HCT116 (cell line): ENCODE data around the gene SIRPG. TPM values are rescaled to one million over a fixed set of nuclear protein-coding genes. Genes with fewer than 3 reads are reported as not detected.

Experiments
- ATAC-seq: fragments of 200-7000 bp; cut with Tn5 transposase; 2 replicates; pipeline ENCODE4 v1.9.1; 2020; ENCODE audit warnings: mild to moderate bottlenecking, moderate library complexity
- BruUV-seq: library from RNA; stranded (reverse); fragments of 400-500 nt; replicated peaks from 2 replicates; lab custom pipeline; 2021; lab: Mats Ljungman, UMichigan
- CTCF ChIA-PET: fragments of 300-600 bp; sonication (Branson Sonifier 250); formaldehyde crosslinking; loops from one replicate; lab custom pipeline; 2021; ENCODE audit warnings: antibody characterized with exemption; lab: Charles Lee
- POLR2A ChIA-PET: fragments of 300-600, 350-600 bp; sonication (Branson Sonifier 250); formaldehyde crosslinking; loops from one replicate; lab custom pipeline; 2021; ENCODE audit warnings: antibody characterized with exemption; lab: Charles Lee
- RAD21 ChIA-PET, 2 experiments: fragments of 300-600 bp; sonication (Branson Sonifier 250); formaldehyde crosslinking; loops; one replicate each; lab custom pipeline; 2023; ENCODE audit warnings: low total read pairs in 2 of 2; ENCODE audit not compliant: uncharacterized antibody in 2 of 2, unreplicated experiment in 2 of 2, low non-redundant PET in 1 of 2; lab: Charles Lee
- DNase-seq: peaks from one replicate; pipeline ENCODE4 v3.0.0-alpha.2; 2010; ENCODE audit warnings: low read depth, low spot score
- H2AFZ ChIP-seq: fragments of 200-600 bp; shearing (Covaris generic), sonication (generic); 2 replicates; pipeline ENCODE4 v1.6.1; 2017; ENCODE audit warnings: low read depth, mixed run types, mixed read lengths, antibody characterized with exemption, low read length; ENCODE audit not compliant: poor library complexity, severe bottlenecking
- H3K27ac ChIP-seq: 2 replicates; pipeline ENCODE4 v1.5.1; 2012; ENCODE audit warnings: low read depth, low read length
- H3K27me3 ChIP-seq: fragments of 200-600 bp; sonication (generic); 2 replicates; pipeline ENCODE4 v1.6.1; 2016; ENCODE audit warnings: mixed run types, low read length, mixed read lengths; ENCODE audit not compliant: insufficient read depth
- H3K36me3 ChIP-seq, 2 experiments: fragments of 200-500 bp in 1 of 2; fragments of 200-600 bp in 1 of 2; sonication (Bioruptor generic) in 1 of 2; sonication (generic) in 1 of 2; 2 replicates each; pipeline versions ENCODE4 v1.5.1 to v1.6.1; 2014 to 2016; ENCODE audit warnings: low read length in 2 of 2, inconsistent platforms in 1 of 2, mixed read lengths in 1 of 2, mixed run types in 1 of 2; ENCODE audit not compliant: insufficient read depth in 2 of 2, control insufficient read depth in 1 of 2
- H3K4me1 ChIP-seq, 2 experiments: fragments of 200-600 bp in 1 of 2; sonication (generic) in 1 of 2; 2 replicates each; pipeline versions ENCODE4 v1.5.1 to v1.6.1; 2012 to 2017; ENCODE audit warnings: low read length in 2 of 2, inconsistent platforms in 1 of 2, mild to moderate bottlenecking in 1 of 2, mixed read lengths in 1 of 2, mixed run types in 1 of 2, moderate library complexity in 1 of 2; ENCODE audit not compliant: insufficient read depth in 2 of 2, control insufficient read depth in 1 of 2
- H3K4me2 ChIP-seq: fragments of 200-600 bp; sonication (generic); 2 replicates; pipeline ENCODE4 v1.6.1; 2017; ENCODE audit warnings: mixed run types, low read length, mixed read lengths
- H3K4me3 ChIP-seq, 2 experiments: fragments of 200-600 bp in 1 of 2; sonication (generic) in 1 of 2; replicated peaks in 1 of 2; 2 replicates each; pipeline ENCODE4 v1.5.1; 2011 to 2016; ENCODE audit warnings: low read length in 2 of 2, control low read depth in 1 of 2, low read depth in 1 of 2, mild to moderate bottlenecking in 1 of 2, mixed read lengths in 1 of 2, mixed run types in 1 of 2
- H3K79me2 ChIP-seq: fragments of 200-600 bp; sonication (generic); 2 replicates; pipeline ENCODE4 v1.6.1; 2017; ENCODE audit warnings: mild to moderate bottlenecking, mixed run types, low read length, moderate library complexity, mixed read lengths; ENCODE audit not compliant: insufficient read depth
- H3K9ac ChIP-seq: fragments of 200-600 bp; sonication (generic); 2 replicates; pipeline ENCODE4 v1.6.1; 2016; ENCODE audit warnings: low read length, mixed read lengths
- H3K9me2 ChIP-seq: fragments of 200-600 bp; sonication (generic), shearing (Covaris generic); 2 replicates; pipeline ENCODE4 v1.6.1; 2017; ENCODE audit warnings: mixed run types, mild to moderate bottlenecking, moderate library complexity; ENCODE audit not compliant: insufficient read depth
- H3K9me3 ChIP-seq, 2 experiments: fragments of 200-500 bp in 1 of 2; fragments of 200-600 bp in 1 of 2; sonication (Bioruptor generic) in 1 of 2; sonication (generic) in 1 of 2; 2 replicates each; pipeline ENCODE4 v1.6.1; 2014 to 2017; ENCODE audit warnings: low read length in 2 of 2, mixed read lengths in 2 of 2, inconsistent platforms in 1 of 2, low read depth in 1 of 2, mild to moderate bottlenecking in 1 of 2, mixed run types in 1 of 2, moderate library complexity in 1 of 2; ENCODE audit not compliant: control insufficient read depth in 1 of 2, insufficient read depth in 1 of 2
- H4K20me1 ChIP-seq: fragments of 200-600 bp; sonication (generic), shearing (Covaris generic); 2 replicates; pipeline ENCODE4 v1.6.1; 2017; ENCODE audit warnings: mixed run types, mild to moderate bottlenecking, moderate library complexity; ENCODE audit not compliant: insufficient read depth
- CEBPB ChIP-seq: IDR thresholded peaks from 2 replicates; pipeline ENCODE4 v1.6.1; 2012; ENCODE audit warnings: low read depth
- EGR1 ChIP-seq: IDR thresholded peaks from 2 replicates; pipeline ENCODE4 v1.6.1; 2012; ENCODE audit warnings: low read depth
- ELF1 ChIP-seq: IDR thresholded peaks from 2 replicates; pipeline ENCODE4 v1.6.1; 2012; ENCODE audit warnings: low read depth, borderline replicate concordance
- EZH2 ChIP-seq: fragments of 200-600 bp; sonication (generic); IDR thresholded peaks from 2 replicates; pipeline ENCODE4 v1.6.1; 2017; ENCODE audit warnings: antibody characterized with exemption, mixed run types
- FOSL1 ChIP-seq: IDR thresholded peaks from 2 replicates; pipeline ENCODE4 v1.6.1; 2012; ENCODE audit warnings: low read depth
- POLR2AphosphoS5 ChIP-seq: IDR thresholded peaks from 2 replicates; pipeline ENCODE4 v1.6.1; 2011; ENCODE audit warnings: mild to moderate bottlenecking, low read depth, low read length, moderate library complexity
- SIN3A ChIP-seq: IDR thresholded peaks from 2 replicates; pipeline ENCODE4 v1.6.1; 2012; ENCODE audit warnings: low read depth
- SP1 ChIP-seq: IDR thresholded peaks from 2 replicates; pipeline ENCODE4 v1.6.1; 2012; ENCODE audit warnings: low read depth
- SRF ChIP-seq: IDR thresholded peaks from 2 replicates; pipeline ENCODE4 v1.6.1; 2012; ENCODE audit warnings: low read depth
- TCF7L2 ChIP-seq: IDR thresholded peaks from 2 replicates; pipeline ENCODE4 v1.7.0; 2011; ENCODE audit warnings: borderline replicate concordance, inconsistent platforms; ENCODE audit not compliant: insufficient read depth, insufficient read length; ENCODE audit errors: extremely low read depth
- YY1 ChIP-seq: IDR thresholded peaks from 2 replicates; pipeline ENCODE4 v1.6.1; 2011; ENCODE audit warnings: low read length, low read depth, moderate library complexity, mild to moderate bottlenecking; ENCODE audit not compliant: insufficient replicate concordance; ENCODE audit errors: extremely low read depth
- ZFX ChIP-seq: fragments of 450-650 bp; IDR thresholded peaks from 2 replicates; pipeline ENCODE4 v1.6.1; 2017
- ZNF274 ChIP-seq: fragments of 200-500 bp; sonication (Bioruptor generic); IDR thresholded peaks from 2 replicates; pipeline ENCODE4 v1.6.1; 2014; ENCODE audit warnings: mild to moderate bottlenecking, low read depth, low read length, inconsistent platforms
- intact Hi-C: fragments of 100-400 bp; cut with micrococcal nuclease; formaldehyde crosslinking; loops from 2 replicates; pipeline ENCODE4 v1.10.0; 2022
- total RNA-seq: library from RNA; stranded (reverse); gene quantifications from one replicate; pipeline ENCODE4 v1.2.1, GENCODE V29; 2021; ENCODE audit not compliant: unreplicated experiment
- TF ChIP-seq, protein P1 (sequence below): IDR thresholded peaks from 2 replicates; pipeline ENCODE4 v1.6.1; 2011; ENCODE audit warnings: mild to moderate bottlenecking, low read length, moderate library complexity; ENCODE audit not compliant: insufficient replicate concordance; ENCODE audit errors: extremely low read depth
- TF ChIP-seq, protein P2 (sequence below): IDR thresholded peaks from 2 replicates; pipeline ENCODE4 v1.6.1; 2012
- TF ChIP-seq, protein P3 (sequence below): IDR thresholded peaks from 2 replicates; pipeline ENCODE4 v1.6.1; 2012

The SIRPG gene
- total RNA-seq, 1 experiment from 2014 or later: not detected

DNA sequence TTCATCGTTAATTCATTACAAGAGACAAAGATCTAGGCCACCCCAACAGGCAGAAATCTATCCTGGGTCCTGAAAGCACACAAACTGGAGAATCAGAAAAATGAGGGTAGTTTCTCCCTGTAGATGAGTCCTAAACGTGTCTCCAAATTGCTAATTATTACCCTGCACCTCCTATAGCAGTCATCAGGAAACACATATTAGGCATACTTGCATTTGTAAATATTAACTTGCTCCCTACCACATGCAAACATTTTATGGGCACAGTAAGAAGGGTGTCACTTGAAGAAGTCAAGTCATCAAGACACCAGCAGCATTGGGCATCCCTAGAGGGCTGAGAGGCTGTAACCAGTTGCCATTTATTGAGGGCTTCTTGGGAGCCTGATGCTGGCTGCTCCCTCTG is 19.8 kb downstream of the SIRPG start (continued):
- TF ChIP-seq, protein P1, sequence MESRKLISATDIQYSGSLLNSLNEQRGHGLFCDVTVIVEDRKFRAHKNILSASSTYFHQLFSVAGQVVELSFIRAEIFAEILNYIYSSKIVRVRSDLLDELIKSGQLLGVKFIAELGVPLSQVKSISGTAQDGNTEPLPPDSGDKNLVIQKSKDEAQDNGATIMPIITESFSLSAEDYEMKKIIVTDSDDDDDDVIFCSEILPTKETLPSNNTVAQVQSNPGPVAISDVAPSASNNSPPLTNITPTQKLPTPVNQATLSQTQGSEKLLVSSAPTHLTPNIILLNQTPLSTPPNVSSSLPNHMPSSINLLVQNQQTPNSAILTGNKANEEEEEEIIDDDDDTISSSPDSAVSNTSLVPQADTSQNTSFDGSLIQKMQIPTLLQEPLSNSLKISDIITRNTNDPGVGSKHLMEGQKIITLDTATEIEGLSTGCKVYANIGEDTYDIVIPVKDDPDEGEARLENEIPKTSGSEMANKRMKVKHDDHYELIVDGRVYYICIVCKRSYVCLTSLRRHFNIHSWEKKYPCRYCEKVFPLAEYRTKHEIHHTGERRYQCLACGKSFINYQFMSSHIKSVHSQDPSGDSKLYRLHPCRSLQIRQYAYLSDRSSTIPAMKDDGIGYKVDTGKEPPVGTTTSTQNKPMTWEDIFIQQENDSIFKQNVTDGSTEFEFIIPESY: no peak
- TF ChIP-seq, protein P2, sequence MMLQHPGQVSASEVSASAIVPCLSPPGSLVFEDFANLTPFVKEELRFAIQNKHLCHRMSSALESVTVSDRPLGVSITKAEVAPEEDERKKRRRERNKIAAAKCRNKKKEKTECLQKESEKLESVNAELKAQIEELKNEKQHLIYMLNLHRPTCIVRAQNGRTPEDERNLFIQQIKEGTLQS: no peak
- TF ChIP-seq, protein P3, sequence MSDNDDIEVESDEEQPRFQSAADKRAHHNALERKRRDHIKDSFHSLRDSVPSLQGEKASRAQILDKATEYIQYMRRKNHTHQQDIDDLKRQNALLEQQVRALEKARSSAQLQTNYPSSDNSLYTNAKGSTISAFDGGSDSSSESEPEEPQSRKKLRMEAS: no peak
- TF ChIP-seq ZNF274: no peak

DNA sequence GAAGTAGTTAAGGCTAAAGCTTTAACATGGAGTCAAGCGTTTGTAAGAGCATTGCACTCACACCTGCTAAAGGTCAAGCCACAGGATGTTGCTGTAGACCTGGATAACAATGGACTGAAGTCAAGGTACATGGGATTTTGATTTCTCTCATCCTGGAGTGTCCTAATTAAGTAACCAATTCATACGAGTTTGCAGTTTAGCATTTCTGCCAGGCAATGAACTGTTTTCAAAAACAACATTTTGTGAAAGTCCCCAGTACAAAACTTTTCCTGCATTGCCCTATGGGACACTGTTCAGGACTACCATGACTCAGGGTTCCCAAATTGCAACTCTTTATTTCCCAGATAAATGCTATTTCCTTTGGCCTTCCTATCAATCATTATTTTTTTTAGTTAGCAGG is 20.4 kb downstream of the SIRPG start:
- no TSS peak for BruUV-seq
- ChIA-PET POLR2A (no interaction called here), RAD21 (no interaction called here)

More for the DNA sequence above, 20.4 kb downstream of the SIRPG start:
- Histone ChIP-seq H3K27me3 (0 out of 2 replicates have a peak, but pooled peaks cover 2% of the 10 kb centered on the region), H2AFZ (no peak overlapping the region), H3K79me2 (no peaks in the 10 kb centered on the region), H3K4me2 (no peak overlapping the region), H3K4me3 (no peak overlapping the region), H3K9me2 (no peaks in the 10 kb centered on the region), H3K36me3 (no peaks in the 10 kb centered on the region), H3K9ac (no peak overlapping the region), H4K20me1 (no peaks in the 10 kb centered on the region), H3K9me3 (no peaks in the 10 kb centered on the region), H3K27ac (no peak overlapping the region), H3K4me1 (peaks cover 8 to 10% of the 10 kb centered on the region in 2 experiments)
- intact Hi-C loops: no loop called here
- ATAC-seq: no peak
- no peak for DNase-seq
- CTCF ChIA-PET: no interaction called here
- TF ChIP-seq ZNF274 (no peak), TCF7L2 (no peak), EZH2 (no peak), FOSL1 (no peak), SP1 (no peak), ELF1 (no peak), YY1 (no peak), EGR1 (no peak), SIN3A (no peak), SRF (no peak), POLR2AphosphoS5 (no peak), ZFX (no peak), CEBPB (no peak)
- TF ChIP-seq, protein P3: no peak
